A549 (cell line): ENCODE data around the gene FAM200C.

Source experiments
- RAD21 ChIP-seq, 2 experiments: fragments of >200 bp in 1 of 2; sonication (Bioruptor Twin) in 1 of 2; formaldehyde crosslinking in 1 of 2; IDR thresholded peaks in 1 of 2; conservative IDR thresholded peaks in 1 of 2; 2 replicates in 1 of 2; 3 replicates in 1 of 2; pipeline ENCODE4 v1.6.1; 2012 to 2018; ENCODE audit warnings: inconsistent platforms in 1 of 2
- TF ChIP-seq, protein P1 (sequence below): fragments of 250-450 bp; sonication (Bioruptor Pico); IDR thresholded peaks from 2 replicates; pipeline ENCODE4 v1.5.0; 2020; ENCODE audit warnings: low read depth, mild to moderate bottlenecking, moderate library complexity

DNA sequence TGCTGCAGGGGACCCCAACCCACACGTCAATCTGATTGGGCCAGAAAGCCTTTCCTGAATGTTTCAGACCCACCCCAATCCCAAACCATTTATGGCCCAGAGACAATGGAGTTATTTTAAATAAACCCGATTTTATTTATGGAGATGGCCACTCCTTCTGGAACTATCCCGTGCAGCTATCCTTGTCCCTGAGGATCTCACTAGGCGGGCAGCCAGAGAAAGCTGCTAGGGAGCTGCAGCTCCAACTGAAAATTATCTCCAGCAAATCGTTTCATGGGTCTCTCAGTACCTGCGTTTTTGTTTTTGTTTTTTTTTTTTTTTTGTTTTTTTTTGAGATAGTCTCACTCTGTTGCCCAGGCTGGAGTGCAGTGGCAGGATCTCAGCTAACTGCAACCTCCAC is 52.4 kb downstream of the FAM200C start:
- TF ChIP-seq, protein P1, sequence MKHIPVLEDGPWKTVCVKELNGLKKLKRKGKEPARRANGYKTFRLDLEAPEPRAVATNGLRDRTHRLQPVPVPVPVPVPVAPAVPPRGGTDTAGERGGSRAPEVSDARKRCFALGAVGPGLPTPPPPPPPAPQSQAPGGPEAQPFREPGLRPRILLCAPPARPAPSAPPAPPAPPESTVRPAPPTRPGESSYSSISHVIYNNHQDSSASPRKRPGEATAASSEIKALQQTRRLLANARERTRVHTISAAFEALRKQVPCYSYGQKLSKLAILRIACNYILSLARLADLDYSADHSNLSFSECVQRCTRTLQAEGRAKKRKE (CRISPR knock-in tag): no peak
- no peak for TF ChIP-seq RAD21 (conservative IDR thresholded peaks at IDR 0.05 in 1 of 2, IDR thresholded peaks at IDR 0.05 in 1 of 2)
